HG03432 (cell line): Measurements from ENCODE around the gene TJP3.

Experiments
- ATAC-seq: cut with Tn5 transposase; IDR thresholded peaks from one replicate; pipeline ENCODE4 v1.9.1; 2021; ENCODE audit warnings: mild to moderate bottlenecking, moderate library complexity; ENCODE audit not compliant: unreplicated experiment

Gene TJP3

DNA sequence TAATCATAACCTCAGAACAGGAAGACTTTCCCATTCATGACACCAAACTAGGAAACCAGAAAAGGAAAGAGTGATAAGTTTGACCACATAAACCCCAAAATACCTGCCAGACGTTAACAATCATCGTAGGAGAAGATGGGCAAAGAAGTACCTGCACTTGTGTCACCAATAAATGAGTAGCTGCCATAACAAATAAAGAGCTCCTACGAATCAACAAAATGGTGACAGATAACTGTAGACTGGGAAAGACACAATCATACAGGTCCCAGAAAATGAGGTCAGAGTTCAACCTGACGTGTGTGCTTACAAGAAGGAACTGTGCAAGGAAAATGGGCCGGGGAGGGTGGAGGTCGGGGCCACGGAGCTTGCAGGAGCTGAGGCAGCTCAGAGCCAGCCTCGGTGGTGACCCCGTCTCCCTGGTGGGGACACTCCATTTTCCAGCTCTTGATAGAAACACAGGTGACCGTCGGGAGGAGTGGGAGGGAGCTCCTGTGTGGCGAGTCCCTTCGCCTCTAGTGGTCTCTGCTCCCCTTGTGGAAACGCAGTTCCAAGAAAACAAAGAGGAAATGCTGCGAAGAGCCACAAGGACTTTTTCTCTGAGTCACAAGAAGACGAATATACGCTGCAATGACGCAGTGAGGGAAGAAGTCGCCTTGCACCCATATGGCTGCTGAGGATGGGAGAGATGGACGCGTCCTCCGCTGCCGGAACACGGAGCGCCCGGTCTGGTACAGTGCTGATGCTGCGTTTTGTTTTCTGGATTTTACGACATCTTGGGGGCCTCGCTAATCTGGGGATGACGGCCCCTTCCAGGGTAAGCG, 17.4 kb upstream of the TJP3 start:
- ATAC-seq: no peak

GRCh38 chr19:3691372-3691716, 16.8 kb upstream of the TJP3 start:
- no peak for ATAC-seq

DNA sequence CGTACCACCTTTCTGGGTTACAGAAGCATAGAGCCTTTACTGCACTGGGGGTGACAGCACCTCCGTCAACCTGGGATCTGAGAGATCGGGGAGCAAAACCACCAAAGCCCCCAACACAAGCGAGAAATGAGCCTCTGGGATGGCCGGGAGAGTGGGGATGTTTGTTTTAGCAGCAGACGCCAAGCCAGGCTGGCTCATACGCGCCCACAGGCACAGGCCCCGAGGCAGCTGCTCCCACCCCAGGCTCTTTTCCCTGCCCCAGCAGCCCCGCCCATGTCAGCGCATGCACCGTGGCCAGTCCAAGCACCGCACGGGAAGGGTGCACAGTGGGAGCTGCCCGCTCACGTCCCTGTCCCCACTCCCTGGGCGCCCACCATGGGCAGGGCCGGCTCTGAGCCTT, 16.5 kb upstream of the TJP3 start:
- ATAC-seq: no peak

GRCh38 chr19:3692141-3693024, 15.8 kb upstream of the TJP3 start:
- no peak for ATAC-seq

DNA sequence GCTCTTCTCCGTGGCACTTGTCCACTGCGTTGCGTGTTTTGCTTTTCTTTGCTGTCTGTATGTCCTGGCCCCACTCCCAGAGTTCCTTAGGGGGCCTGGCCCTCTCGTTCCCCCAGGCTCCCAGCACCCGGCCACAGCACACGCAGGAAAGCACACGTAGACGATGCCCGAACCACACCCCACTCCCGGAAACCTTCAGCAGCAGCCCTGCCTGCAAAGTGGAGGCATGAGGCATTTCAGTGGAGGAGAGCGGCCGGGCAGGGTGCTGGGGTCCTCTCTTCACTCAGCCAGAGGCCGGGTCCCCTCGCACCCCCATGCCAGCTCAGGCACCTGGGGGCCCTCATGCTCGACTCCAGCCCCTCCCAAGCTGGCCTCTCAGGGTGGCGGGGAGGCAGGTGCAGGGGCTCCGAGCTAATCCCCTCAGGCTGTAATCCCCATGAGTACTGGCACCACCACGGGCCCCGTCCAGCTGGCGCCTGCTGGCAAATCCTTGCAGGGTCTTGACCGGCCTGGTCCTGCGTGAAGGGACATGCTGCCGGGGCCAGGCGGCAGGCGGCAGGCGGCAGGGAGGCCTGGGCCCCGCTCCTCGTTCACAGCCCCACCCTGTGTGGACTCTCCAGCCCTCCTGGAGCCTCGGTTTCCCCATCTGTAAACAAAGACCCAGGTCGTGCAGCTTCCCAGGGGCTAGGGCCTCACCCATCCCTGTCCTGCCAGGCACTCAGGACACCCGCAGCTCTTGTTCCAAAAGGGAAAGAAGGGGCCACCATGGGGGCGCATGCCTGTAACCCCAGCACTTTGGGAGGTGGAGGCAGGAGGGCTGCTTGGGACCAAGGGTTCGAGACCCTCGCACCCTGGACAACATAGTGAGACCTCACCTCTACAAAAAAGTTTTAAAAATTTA, 14.9 kb upstream of the TJP3 start:
- ATAC-seq: no peak

GRCh38 chr19:3694361-3695123, 13.6 kb upstream of the TJP3 start:
- ATAC-seq: no peak

- ATAC-seq: no peak
These were observed 13.0 kb upstream of the TJP3 start for GRCh38 chr19:3695124-3695733.

GRCh38 chr19:3695986-3696659, 12.1 kb upstream of the TJP3 start:
- ATAC-seq: no peak

- ATAC-seq: no peak
These were observed 11.6 kb upstream of the TJP3 start for GRCh38 chr19:3696660-3696995.

DNA sequence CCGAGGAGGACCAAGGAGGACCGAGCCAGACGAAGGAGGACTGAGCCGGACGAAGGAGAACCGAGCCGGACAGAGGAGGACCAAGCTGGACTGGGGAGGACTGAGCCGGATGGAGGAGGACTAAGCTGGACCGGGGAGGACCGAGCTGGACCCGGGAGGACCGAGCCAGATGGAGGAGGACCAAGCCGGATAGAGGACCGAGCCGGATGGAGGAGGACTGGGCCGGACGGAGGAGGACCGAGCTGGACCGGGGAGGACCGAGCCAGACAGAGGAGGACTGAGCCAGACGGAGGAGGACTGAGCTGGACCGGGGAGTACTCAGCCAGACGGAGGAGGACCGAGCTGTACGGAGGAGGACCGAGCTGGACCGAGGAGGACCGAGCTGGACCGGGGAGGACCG, 11.1 kb upstream of the TJP3 start:
- no peak for ATAC-seq

GRCh38 chr19:3697671-3698385, 10.4 kb upstream of the TJP3 start:
- no peak for ATAC-seq

- no peak for ATAC-seq
These were observed 9.7 kb upstream of the TJP3 start for GRCh38 chr19:3698386-3698950.

- peak; percentile 9 for ATAC-seq
These were observed 9.0 kb upstream of the TJP3 start for GRCh38 chr19:3698974-3699740.

GRCh38 chr19:3699741-3700241, 8.4 kb upstream of the TJP3 start:
- ATAC-seq: peak; percentile 22

- peak; percentile 76 for ATAC-seq
These were observed 7.7 kb upstream of the TJP3 start, which contains the start of gene PIP5K1C for GRCh38 chr19:3700242-3701032. Gene PIP5K1C, minus strand, starts transcription at chr19:3700468. Its CDS starts 78 bp downstream, at chr19:3700390.

DNA sequence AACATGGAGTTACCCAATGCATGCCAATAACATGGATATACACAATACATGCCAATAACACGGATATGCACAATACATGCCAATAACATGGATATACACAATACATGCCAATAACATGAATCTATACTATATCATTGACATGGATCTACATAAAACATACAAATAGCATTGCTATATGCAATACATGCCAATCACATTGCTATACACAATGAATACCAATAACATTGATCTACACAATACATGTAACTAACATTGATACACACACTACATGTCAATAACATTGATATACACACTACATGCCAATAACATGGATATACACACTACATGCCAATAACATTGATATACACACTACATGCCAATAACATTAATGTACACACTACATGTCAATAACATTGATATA, 7.0 kb upstream of the TJP3 start:
- no peak for ATAC-seq

DNA sequence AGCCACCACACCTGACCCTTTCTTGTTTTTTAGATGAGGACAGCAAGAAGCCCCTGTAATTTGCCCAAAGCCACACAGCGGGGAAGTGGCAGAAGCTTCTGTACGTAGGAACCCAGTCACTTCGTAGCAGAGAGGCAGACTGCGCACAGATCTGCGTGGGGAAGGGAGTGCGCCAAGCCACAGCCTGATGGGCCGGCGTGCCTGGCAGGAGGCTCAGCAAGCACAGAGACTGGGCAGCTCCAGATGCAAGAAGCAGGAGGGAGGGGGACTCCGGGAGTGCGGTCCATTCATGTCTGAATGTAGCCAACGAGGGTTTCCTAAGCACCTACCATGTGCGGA, 347 bp upstream of the TJP3 start:
- ATAC-seq: no peak
